Activated CD4-positive, CD25-positive, alpha-beta regulatory T cell (primary cell): ENCODE results near the gene PRPF40B.
"Not testable (repeated sequence)": the region's sequence is repeated elsewhere in the genome, so short reads cannot be mapped to it uniquely, and the experiment has no call there.

Source experiments
- DNase-seq, 4 experiments: peaks; one replicate each; lab custom pipeline; 2025; lab: John Stamatoyannopoulos, UW

The PRPF40B gene

DNA sequence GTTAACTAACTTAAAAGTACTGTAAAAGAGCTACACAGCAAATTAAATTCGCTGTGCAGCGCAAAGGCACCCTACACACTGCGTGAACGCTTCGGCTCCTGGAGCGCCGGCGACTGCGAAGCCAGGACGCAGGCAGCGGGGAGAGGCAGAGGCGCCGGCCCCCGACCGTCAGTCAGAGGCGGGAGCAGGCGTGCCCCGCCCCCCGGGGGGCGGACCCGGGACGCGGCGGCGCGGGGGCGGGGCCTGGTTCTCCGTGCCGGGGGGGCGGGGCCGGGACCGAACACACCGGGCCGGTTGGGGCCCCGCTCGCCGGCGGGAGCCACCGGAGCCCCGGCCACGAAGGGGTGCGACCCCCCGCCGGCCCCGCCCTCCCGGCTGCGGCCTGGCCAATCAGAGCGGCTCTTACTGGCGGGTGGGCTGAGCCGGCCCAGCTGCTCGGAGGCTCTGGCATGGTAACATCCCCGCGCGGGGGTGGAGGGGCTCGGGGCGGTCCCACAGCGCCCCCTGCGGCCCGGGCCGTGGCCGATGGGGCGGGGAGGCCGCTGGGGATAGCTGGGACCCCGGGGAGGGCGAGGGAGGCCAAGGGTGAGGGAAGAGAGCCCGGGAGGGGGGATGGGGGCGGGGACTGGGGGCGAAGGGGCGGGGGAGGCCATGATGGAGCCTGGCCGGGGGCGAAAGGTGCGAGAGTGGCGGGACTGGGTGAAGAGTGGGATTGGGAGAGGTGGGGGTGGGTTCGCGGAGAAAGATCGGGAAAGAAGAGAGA, at the start of gene PRPF40B:
PRPF40B (plus strand) TSS at position 420 of the 763 bp plus-strand sequence; CDS start at position 450, 30 bp downstream.
- peak; percentile 79 to 86 (median 82) for DNase-seq

- no peak for DNase-seq
Observed at GRCh38 chr12:49577589-49578315, 45.6 kb upstream of the PRPF40B start.

- no peak for DNase-seq
Observed at GRCh38 chr12:49578471-49579112, 44.8 kb upstream of the PRPF40B start.

DNA sequence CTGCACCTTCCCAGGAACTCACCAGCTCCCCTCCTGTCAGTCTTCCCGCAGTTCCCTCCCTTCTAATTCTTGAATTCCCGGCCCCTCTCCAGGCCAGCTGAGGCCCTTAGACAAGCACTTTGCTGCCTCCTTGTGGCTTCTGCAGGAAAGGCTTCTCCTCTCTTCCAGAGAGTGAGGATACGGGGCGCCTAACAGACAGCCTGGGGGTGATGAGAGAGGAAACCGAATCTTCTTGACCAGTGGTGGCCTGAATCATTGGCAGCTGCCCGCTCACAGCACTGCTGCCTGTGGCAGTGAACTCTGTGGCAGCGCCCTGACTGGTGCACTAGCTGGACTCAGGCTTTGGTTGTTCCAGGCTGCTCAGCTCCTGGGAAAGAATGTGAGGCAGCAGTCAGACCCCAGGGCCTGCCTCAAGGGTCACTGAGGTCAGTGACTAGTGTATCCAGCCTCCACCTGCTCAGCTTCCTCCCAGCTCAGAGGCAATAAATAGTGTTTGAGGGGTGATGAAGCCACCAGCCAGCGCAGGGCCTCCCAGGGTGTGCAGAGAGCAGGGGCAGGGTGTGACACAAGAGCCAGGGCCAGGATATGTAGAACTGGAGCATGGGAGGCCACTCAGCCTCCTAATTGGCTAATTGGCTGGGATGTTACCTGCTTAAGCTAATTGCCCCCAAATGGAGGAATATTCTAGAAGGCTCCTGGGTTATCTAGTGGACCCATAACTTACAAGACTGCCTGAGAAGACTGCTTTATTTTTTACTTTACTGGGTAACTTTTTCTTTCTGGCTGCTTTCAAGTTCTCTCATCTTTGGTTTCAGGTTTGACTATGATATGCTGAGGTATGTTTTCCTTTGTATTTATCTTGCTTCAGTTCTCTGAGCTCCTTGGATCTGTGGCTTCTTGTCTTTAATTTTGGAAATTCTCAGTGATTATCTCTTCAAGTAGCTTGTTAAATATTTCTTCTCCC, 42.5 kb upstream of the PRPF40B start:
- peak in 1 of 4 experiments; percentile 17 for DNase-seq

DNA sequence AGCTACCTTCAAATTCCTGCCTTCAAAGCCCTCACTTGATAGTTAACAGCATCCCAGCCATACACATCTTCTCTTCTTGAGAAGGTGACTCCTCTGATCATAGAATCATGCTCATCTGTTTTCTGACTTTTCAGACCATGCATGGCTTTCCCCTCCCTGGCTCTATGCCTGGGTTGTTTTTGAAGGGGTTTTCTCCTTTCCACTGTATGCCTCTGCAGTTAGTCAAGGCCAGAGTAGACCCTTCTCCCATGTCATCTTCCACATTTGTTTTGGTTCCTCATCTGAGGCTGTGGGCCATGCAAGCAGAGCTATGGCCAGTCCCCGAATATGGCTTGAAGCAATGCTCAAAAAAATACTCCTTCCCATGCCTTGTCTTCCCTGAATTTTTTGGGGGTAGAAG, 41.2 kb upstream of the PRPF40B start:
- no peak for DNase-seq

GRCh38 chr12:49582850-49583249, 40.5 kb upstream of the PRPF40B start:
- DNase-seq, result no peak

DNA sequence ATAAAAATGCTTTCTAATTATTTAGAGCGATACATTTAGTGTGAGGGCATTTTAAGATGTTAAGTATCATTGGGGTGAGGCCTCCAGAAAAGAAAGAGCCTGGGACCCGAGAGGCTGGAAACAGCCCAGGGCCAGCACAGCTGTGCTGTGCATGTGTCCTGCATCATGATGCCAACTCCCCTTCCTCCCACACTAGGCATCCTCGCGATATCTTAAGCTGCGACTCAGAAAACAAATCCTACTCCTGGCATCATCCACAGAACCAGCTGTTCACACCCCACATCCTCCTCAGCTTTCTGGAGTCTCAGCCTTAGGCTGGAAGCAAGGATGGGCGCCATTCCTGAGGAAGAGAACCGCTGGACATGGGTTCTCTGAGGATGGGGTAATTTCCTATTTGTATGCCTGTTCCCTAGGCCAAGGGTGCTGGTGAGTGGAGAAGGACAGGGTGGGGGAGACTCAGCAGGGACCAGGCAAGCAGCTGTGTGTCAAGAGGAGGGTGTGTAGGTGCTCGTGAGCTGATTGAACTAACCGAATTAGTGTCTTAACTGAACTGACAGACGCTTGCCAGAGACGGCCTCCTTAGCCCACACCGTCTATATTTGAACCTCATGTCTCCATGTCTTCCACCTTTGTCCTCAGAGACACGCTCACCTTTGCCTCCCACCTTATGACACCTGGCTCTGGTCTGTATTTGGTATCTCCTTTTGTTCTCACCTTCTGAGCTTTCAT, 39.8 kb upstream of the PRPF40B start:
- no peak for DNase-seq

DNA sequence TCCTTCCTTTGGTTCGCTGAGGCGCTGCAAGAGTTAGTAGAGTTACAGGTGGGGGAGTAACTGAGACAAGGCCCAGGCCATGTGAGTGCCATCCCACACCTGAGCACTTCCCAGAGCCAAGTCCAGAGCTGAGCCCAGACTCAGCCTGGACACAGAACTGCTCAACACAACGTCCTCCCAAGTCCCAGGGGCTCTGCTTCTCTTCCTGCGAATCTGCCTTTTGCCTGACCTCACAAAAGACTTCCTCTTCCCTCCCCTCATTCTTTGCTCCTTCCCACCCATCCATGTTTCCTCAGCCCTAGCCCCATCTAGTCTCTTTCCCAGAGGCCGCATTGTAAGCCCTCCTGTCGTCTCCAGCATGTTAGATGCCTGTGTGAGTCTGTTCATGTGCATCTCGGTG, 38.8 kb upstream of the PRPF40B start:
- DNase-seq, result no peak

DNA sequence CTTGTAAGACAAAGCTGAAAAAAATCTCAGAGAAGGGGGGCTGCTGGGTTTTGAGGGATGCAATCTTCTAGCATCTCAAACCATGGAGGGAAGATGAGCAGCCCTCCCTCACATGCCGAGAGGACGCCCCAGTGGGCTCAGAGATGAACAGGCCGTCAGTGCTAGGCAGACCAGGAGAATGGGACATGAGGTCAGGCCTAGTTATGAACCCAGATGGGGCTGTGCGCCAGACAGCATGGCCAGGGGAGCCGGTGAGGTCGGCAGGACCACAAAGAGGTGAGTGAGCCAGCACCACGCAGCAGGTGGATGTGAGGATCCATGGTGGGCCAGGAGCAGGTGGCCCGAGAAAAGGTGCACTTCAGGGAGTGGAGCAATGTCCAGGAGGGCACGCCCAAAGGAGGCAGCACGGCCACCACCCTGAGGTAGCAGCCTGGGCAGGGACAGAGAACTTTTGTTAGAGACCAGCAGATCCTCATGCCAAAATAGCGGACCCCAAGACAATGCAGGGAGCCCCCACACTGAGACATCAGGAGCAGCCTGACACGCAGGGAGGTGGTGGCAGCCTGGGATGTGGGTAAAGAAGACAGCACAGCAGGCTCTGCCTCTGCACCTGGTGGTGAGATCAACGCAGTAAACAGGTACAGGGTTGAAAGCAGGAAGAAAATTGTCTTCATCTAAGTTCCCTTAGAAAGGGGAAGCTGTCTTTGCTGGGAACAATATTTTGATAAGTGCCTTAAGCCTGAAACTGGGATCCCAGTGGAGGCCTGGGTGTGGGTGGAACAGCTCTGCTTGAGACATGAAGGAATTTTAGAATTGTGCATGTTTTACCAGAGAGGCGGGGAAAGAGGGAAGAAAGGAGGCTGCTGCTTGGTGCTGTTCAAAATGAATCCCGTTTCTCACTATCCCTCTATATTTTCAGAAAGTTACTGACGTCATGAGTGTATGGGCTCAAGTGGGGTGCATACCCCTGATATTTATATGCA, 37.6 kb upstream of the PRPF40B start:
- no peak for DNase-seq

- DNase-seq, result no peak
Observed at GRCh38 chr12:49587174-49587908, 36.0 kb upstream of the PRPF40B start.

DNA sequence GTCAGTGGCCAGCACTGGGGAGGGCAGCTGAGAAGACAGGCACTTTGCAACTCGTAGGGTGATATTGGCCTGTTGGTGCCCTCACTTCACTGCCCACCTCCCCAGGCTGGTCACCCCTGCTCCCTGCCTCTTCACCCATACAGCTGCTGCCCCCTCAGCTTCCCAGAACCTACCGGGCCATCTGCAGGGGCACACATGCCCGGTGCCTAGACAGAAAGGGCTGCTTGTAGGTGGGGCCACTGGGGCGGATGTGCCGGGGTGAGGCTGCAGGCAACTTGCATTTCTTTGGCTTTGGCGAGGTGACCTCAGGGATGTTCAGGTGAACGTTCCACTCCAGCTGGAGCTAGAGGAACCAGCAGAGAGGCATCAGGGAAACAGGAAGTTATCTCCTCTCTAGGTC, 35.1 kb upstream of the PRPF40B start:
- DNase-seq, result no peak

GRCh38 chr12:49588721-49589516, 34.4 kb upstream of the PRPF40B start:
- DNase-seq, result no peak

- no peak for DNase-seq
Observed at GRCh38 chr12:49598527-49598926, 24.8 kb upstream of the PRPF40B start.

DNA sequence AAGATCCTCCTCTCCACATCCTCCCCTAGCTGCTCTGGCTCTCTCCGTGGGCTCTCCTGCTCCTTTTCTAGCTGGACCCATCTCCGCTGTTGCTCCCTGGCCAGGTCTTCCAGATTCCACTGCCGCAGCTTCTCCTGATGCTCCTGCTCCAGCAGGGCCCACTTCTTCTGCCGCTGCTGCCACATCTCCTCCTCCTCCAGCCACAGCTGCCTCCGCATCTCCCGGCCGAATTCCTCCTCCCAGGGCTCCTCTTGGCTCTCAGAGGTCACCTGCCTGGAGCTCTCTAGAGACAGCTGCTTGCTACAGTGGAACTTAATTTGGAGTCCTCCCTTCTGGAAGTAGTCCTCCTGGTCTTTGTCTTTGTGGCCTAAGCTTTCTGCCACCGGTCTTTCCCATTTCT, 23.4 kb upstream of the PRPF40B start:
- no peak for DNase-seq

GRCh38 chr12:49603721-49604120, 19.6 kb upstream of the PRPF40B start:
- no peak for DNase-seq

DNA sequence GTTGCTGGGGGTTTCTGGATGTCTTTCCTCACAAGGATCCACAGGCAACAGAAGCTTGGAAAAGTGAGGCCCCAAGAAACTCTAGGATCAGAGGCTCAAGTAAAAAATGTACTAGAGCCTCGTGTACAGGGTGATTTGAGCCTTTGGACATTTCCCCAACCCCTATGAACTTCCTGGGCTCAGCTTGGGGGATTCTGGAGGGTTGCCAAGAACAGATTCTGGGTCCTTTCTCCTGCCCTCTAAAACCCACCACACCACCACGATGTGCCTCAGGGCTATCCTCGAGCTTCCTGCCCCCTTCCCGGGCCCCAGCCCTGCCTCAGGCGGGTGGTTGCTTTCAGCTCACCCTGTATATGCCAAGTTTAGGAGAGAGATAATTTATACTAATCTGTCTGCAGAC, 18.5 kb upstream of the PRPF40B start:
- no peak for DNase-seq

GRCh38 chr12:49605539-49605938, 17.8 kb upstream of the PRPF40B start, which contains the start of gene FAM186B:
TSS of gene FAM186B (minus strand) at chr12:49605639. CDS start at chr12:49605477, 162 bp downstream.
- DNase-seq, result not testable (repeated sequence)
